Mucosa of descending colon (tissue), 3 donors: ENCODE results near the gene NRL. TPM values are rescaled to one million over a fixed set of nuclear protein-coding genes. Genes with fewer than 3 reads are reported as not detected.

Source experiments
- microRNA-seq: library from miRNA; unstranded; fragments of <30 nt; microRNA quantifications from one replicate; pipeline ENCODE4, GENCODE V29; 2019
- total RNA-seq, 3 donors: library from RNA; stranded (reverse); fragmentation: NEBNext Ultra II Directional in 2 of 3; extraction: Animal tissue kit (Norgen Biotek cat#: 25700) in 2 of 3; gene quantifications; one replicate each; pipeline versions ENCODE4 v1.2.1 to v1.2.4, GENCODE V29; 2021 to 2023
- donor health status: DM: no; HTN: no; CAD: no; lungs with moderate emphysema.
- donor health status: DM: no; HTN: no; CAD: no.
- donor health status: DM: no; HTN: yes; CAD: no.

The NRL gene
- total RNA-seq, 3 donors from 2014 or later = 2.3 to 4.5 (median 2.8) TPM

Small RNAs within 50 kb of the gene (microRNA-seq; reads per million reads assigned to microRNA genes)
- gene MIR7703 = not detected

Other genes starting within 250 kb of the NRL start
- gene DHRS4, start 161.2 kb downstream of the NRL start, total RNA-seq = 10 to 100 TPM; 35.0 to 41.7 (median 36.8) TPM
- 10 to 100 TPM; 30.7 to 56.1 (median 45.9) TPM for gene DHRS4L2, start 126.0 kb downstream of the NRL start, total RNA-seq
- 1 to 10 TPM; 1.4 to 2.7 (median 1.5) TPM for gene CARMIL3, start 62.9 kb downstream of the NRL start, total RNA-seq
- 1 to 10 TPM in 1 of 3 donors, under 1 TPM in 1, not detected in 1; 0.14 to 2.2 TPM for gene CPNE6, start 43.4 kb downstream of the NRL start, total RNA-seq
- 100 to 1,000 TPM in 2 of 3 donors, 10 to 100 TPM in 1; 64.7 to 150 (median 150) TPM for gene PCK2, start 20.6 kb downstream of the NRL start, total RNA-seq
- 100 to 1,000 TPM in 1 of 3 donors, 10 to 100 TPM in 2; 65.8 to 101 (median 84.9) TPM for gene DCAF11, start 172 bp downstream of the NRL start, total RNA-seq
- 1 to 10 TPM in 2 of 3 donors, under 1 TPM in 1; 0.79 to 1.9 (median 1.3) TPM for gene FITM1, start 15.7 kb upstream of the NRL start, total RNA-seq
- gene PSME1, start 21.2 kb upstream of the NRL start, total RNA-seq = 100 to 1,000 TPM; 188 to 279 (median 203) TPM
- 10 to 100 TPM; 18.3 to 24.9 (median 20.4) TPM for gene EMC9, start 26.6 kb upstream of the NRL start, total RNA-seq
- 100 to 1,000 TPM; 141 to 295 (median 191) TPM for gene PSME2, start 31.7 kb upstream of the NRL start, total RNA-seq
- 10 to 100 TPM; 52.8 to 66.2 (median 59.0) TPM for gene RNF31, start 32.5 kb upstream of the NRL start, total RNA-seq
- 100 to 1,000 TPM in 2 of 3 donors, 10 to 100 TPM in 1; 78.7 to 119 (median 103) TPM for gene IRF9, start 46.3 kb upstream of the NRL start, total RNA-seq
- 10 to 100 TPM; 14.9 to 17.0 (median 16.8) TPM for gene REC8, start 57.1 kb upstream of the NRL start, total RNA-seq
- gene IPO4, start 73.9 kb upstream of the NRL start, total RNA-seq = 10 to 100 TPM; 23.2 to 29.3 (median 26.8) TPM
- gene TM9SF1, start 80.5 kb upstream of the NRL start, total RNA-seq = 10 to 100 TPM; 41.7 to 49.1 (median 47.1) TPM
- gene TSSK4, start 90.7 kb upstream of the NRL start, total RNA-seq = under 1 TPM in 2 of 3 donors, not detected in 1; 0.36 to 0.82 TPM
- 10 to 100 TPM; 47.6 to 67.8 (median 49.5) TPM for gene CHMP4A, start 98.5 kb upstream of the NRL start, total RNA-seq
- 10 to 100 TPM; 11.1 to 14.8 (median 13.2) TPM for gene MDP1, start 101.1 kb upstream of the NRL start, total RNA-seq
- gene NEDD8, start 117.4 kb upstream of the NRL start, total RNA-seq = 100 to 1,000 TPM; 108 to 150 (median 131) TPM
- gene GMPR2, start 118.0 kb upstream of the NRL start, total RNA-seq = 10 to 100 TPM; 59.7 to 83.5 (median 61.6) TPM
- 10 to 100 TPM; 51.5 to 64.8 (median 58.4) TPM for gene TINF2, start 127.7 kb upstream of the NRL start, total RNA-seq
- gene TGM1, start 148.2 kb upstream of the NRL start, total RNA-seq = 1 to 10 TPM; 2.2 to 3.3 (median 2.4) TPM
- gene RABGGTA, start 156.6 kb upstream of the NRL start, total RNA-seq = 10 to 100 TPM; 31.6 to 52.9 (median 41.3) TPM
- gene DHRS1, start 184.8 kb upstream of the NRL start, total RNA-seq = 10 to 100 TPM; 30.6 to 56.9 (median 54.9) TPM
- 10 to 100 TPM; 24.1 to 29.2 (median 29.1) TPM for gene NOP9, start 184.9 kb upstream of the NRL start, total RNA-seq
- gene CIDEB, start 193.0 kb upstream of the NRL start, total RNA-seq = 10 to 100 TPM in 2 of 3 donors, 1 to 10 TPM in 1; 8.5 to 15.8 (median 12.1) TPM
- 1 to 10 TPM; 3.7 to 6.3 (median 5.0) TPM for gene LTB4R2, start 195.2 kb upstream of the NRL start, total RNA-seq
- 1 to 10 TPM; 3.4 to 6.1 (median 3.8) TPM for gene LTB4R, start 196.6 kb upstream of the NRL start, total RNA-seq
- gene ADCY4, start 220.1 kb upstream of the NRL start, total RNA-seq = 10 to 100 TPM; 13.9 to 23.5 (median 20.7) TPM
- 10 to 100 TPM; 40.6 to 99.9 (median 71.7) TPM for gene RIPK3, start 225.0 kb upstream of the NRL start, total RNA-seq